PC-3 (cell line): Measurements from ENCODE around the gene IGSF22.

Source experiments
- EZH2 ChIP-seq: fragments of 300-600 bp; sonication (generic); IDR thresholded peaks from one replicate; pipeline ENCODE4 v1.6.1; 2017; ENCODE audit warnings: antibody characterized with exemption, mild to moderate bottlenecking, low read length; ENCODE audit not compliant: unreplicated experiment
- TF ChIP-seq, protein P1 (sequence below): fragments of 300-600 bp; sonication (generic); conservative IDR thresholded peaks from 2 replicates; pipeline ENCODE4 v1.5.1; 2017; ENCODE audit warnings: antibody characterized with exemption, low read depth, mild to moderate bottlenecking, low read length

DNA sequence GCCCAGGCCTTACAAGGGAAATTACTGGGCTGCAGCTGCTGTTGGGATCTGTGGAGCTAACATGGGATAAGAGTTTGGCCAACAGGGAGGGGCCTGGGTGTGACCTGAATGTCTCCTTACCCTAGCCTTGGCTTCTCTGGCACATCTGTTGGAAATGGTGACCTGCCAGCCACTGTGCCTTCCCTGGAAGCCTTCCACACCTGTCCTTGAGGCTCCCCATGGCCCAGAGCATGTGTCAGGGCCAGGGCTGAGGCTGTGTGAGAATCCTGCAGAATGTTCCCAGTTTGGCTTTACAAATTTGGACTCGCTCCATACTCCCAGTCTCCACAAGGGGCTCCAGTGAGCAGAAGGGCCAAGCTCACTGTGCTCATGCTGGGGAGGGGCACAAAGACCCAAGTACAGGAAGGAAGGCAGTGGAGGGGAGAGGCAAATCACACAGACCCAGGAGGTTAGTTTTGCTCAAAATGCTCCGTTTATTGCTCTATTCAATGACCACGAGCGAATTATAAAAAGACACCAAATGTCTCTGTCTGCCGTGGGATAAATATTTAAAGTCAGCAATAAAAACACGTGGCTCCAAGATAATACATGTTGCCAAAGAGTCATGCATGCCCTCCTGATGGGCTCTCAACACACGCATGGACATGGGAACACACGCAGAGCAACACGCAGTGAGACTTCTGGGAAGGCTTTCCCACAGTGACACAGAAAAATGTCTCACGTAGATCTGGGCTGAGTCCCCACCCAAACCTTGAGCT lies 1.7 kb upstream of the IGSF22 start:
- TF ChIP-seq, protein P1, sequence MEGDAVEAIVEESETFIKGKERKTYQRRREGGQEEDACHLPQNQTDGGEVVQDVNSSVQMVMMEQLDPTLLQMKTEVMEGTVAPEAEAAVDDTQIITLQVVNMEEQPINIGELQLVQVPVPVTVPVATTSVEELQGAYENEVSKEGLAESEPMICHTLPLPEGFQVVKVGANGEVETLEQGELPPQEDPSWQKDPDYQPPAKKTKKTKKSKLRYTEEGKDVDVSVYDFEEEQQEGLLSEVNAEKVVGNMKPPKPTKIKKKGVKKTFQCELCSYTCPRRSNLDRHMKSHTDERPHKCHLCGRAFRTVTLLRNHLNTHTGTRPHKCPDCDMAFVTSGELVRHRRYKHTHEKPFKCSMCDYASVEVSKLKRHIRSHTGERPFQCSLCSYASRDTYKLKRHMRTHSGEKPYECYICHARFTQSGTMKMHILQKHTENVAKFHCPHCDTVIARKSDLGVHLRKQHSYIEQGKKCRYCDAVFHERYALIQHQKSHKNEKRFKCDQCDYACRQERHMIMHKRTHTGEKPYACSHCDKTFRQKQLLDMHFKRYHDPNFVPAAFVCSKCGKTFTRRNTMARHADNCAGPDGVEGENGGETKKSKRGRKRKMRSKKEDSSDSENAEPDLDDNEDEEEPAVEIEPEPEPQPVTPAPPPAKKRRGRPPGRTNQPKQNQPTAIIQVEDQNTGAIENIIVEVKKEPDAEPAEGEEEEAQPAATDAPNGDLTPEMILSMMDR, result peak; percentile 77
- no peak for TF ChIP-seq EZH2
